Vein endothelial cell (primary cell): ENCODE data around the gene GPR173. TPM values are rescaled to one million over a fixed set of nuclear protein-coding genes. Genes with fewer than 3 reads are reported as not detected.

ENCODE experiments used
- small RNA-seq: library from RNA; depleted of rRNA; stranded (forward); fragments of <200 nt; gene quantifications from one replicate; pipeline ENCODE3, GENCODE V24; 2012
- total RNA-seq: library from RNA; depleted of rRNA; stranded (reverse); fragments of >200 nt; gene quantifications from 2 replicates; pipeline ENCODE4 v1.2.3, GENCODE V29; 2012

The GPR173 gene
- 1.9 and 3.6 TPM in 2 replicates for total RNA-seq

GRCh38 chrX:53048169-53049126, at the start of gene GPR173:
Gene GPR173, plus strand, starts transcription at chrX:53048789. Its CDS starts 27,833 bp downstream, at chrX:53076622.

GRCh38 chrX:53081925-53082772, 33.6 kb downstream of the GPR173 start, which contains the start of gene TSPYL2:
Gene TSPYL2, plus strand, starts transcription at chrX:53082367. Its CDS starts 132 bp downstream, at chrX:53082499.

GRCh38 chrX:53093748-53094581, 45.4 kb downstream of the GPR173 start, which contains the start of gene KANTR:
Gene KANTR, plus strand, starts transcription at chrX:53094142. Its CDS starts 30,131 bp downstream, at chrX:53124273.

Small RNA genes within 50 kb of the gene (small RNA-seq; reads per million reads assigned to genes)
- not detected for gene AL591212.2

Other genes with a start within 250 kb of the GPR173 start
- gene XAGE5, start 237.5 kb upstream of the GPR173 start, total RNA-seq: not detected in 2 replicates
- not detected in 2 replicates for gene XAGE3, start 180.7 kb upstream of the GPR173 start, total RNA-seq
- gene FAM156B, start 151.5 kb upstream of the GPR173 start, total RNA-seq: 5.6 and 7.8 TPM in 2 replicates
- gene FAM156A, start 90.3 kb upstream of the GPR173 start, total RNA-seq: 4.9 and 8.1 TPM in 2 replicates
- 8.3 and 8.5 TPM in 2 replicates for gene TSPYL2, start 33.6 kb downstream of the GPR173 start, total RNA-seq
- 6.7 and 7.5 TPM in 2 replicates for gene KANTR, start 45.4 kb downstream of the GPR173 start, total RNA-seq
- gene KDM5C, start 176.4 kb downstream of the GPR173 start, total RNA-seq: 106 and 121 TPM in 2 replicates
- 4.0 and 4.2 TPM in 2 replicates for gene IQSEC2, start 232.8 kb downstream of the GPR173 start, total RNA-seq